Measurements from ENCODE around the gene NOS1AP. TPM values are rescaled to one million over a fixed set of nuclear protein-coding genes. Genes with fewer than 3 reads are reported as not detected.

NOS1AP gene
- total RNA-seq, 2 donors from 2014 or later: 3.1 to 4.0 TPM

- ATAC-seq (no peak), DNase-seq (no peak)
- no peaks in the 10 kb centered on the region for H3K27me3 ChIP-seq
- H3K36me3 ChIP-seq (replicated peaks in 1 of 2; ENCODE audit: insufficient read depth in 1 of 2, low read depth in 2 of 2): no peaks in the 10 kb centered on the region
- no peak overlapping the region for H3K27ac ChIP-seq
- H3K4me1 ChIP-seq: no peaks in the 10 kb centered on the region
- no peak overlapping the region for H3K4me3 ChIP-seq
- H3K9me3 ChIP-seq: no peaks in the 10 kb centered on the region
- intact Hi-C loops (cut with DNase I): loop anchor here (5.0 kb wide), 1 partner anchor 332 kb away; no protein-coding TSS in a partner anchor
- TF ChIP-seq POLR2A (IDR thresholded peaks at IDR 0.05): no peak
- no peak for TF ChIP-seq CTCF (IDR thresholded peaks at IDR 0.05)
- 56 to 59% methylated on average over 3 of the region's 3 CpGs for WGBS, 2 donors
Observed at GRCh38 chr1:162055062-162055461, 14.4 kb upstream of the NOS1AP start.

GRCh38 chr1:162056043-162056442 lies 13.4 kb upstream of the NOS1AP start:
- TF ChIP-seq POLR2A (IDR thresholded peaks at IDR 0.05) (no peak), CTCF (IDR thresholded peaks at IDR 0.05) (peak; percentile 81 to 95 (median 92))
- Histone ChIP-seq H3K4me3 (no peak overlapping the region), H3K27me3 (no peaks in the 10 kb centered on the region), H3K27ac (no peak overlapping the region), H3K4me1 (no peaks in the 10 kb centered on the region), H3K36me3 (replicated peaks in 1 of 2; ENCODE audit: insufficient read depth in 1 of 2, low read depth in 2 of 2) (no peaks in the 10 kb centered on the region), H3K9me3 (no peaks in the 10 kb centered on the region)
- intact Hi-C loops (cut with DNase I): loop anchor here (5.0 kb wide), 1 partner anchor 331 kb away; no protein-coding TSS in a partner anchor
- DNase-seq (peak; percentile 65 to 79 (median 74)), ATAC-seq (peak; percentile 94)
- 30 to 36% methylated on average over 3 of the region's 3 CpGs for WGBS, 2 donors

- intact Hi-C loops (cut with DNase I): loop anchor here (5.0 kb wide), 1 partner anchor 331 kb away; no protein-coding TSS in a partner anchor
- Histone ChIP-seq H3K4me1 (no peaks in the 10 kb centered on the region), H3K27ac (no peak overlapping the region), H3K36me3 (replicated peaks in 1 of 2; ENCODE audit: insufficient read depth in 1 of 2, low read depth in 2 of 2) (no peaks in the 10 kb centered on the region), H3K4me3 (no peak overlapping the region), H3K9me3 (no peaks in the 10 kb centered on the region), H3K27me3 (no peaks in the 10 kb centered on the region)
- ATAC-seq: no peak
- WGBS, 2 donors: 79 to 84% methylated on average over 3 of the region's 3 CpGs
- no peak for DNase-seq
- TF ChIP-seq POLR2A (IDR thresholded peaks at IDR 0.05): no peak
- no peak for TF ChIP-seq CTCF (IDR thresholded peaks at IDR 0.05)
Observed at GRCh38 chr1:162056579-162056978, 12.9 kb upstream of the NOS1AP start.

DNA sequence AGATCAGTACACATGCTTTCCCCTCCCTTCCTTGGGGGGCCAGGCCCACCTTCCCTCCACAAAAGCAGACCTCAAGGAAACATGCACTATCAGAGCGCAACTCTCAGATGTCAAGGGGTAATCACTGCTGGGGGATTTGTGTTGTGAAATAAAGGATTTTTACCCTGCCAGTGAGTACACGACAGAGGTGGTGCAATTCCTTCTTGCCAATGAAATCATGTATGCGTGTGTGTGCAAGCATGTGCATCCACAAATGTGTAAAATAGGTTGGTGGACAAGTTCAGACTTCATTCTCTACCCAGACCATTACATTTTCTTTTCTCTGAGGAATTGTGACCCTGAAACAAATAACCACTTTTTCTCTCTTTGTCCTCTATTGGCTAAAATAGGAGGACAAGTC lies 9.8 kb upstream of the NOS1AP start:
- H3K27ac ChIP-seq: no peak overlapping the region
- H3K4me3 ChIP-seq: no peak overlapping the region
- WGBS, 2 donors: 76 to 80% methylated on average over 3 of the region's 3 CpGs
- no peaks in the 10 kb centered on the region for H3K36me3 ChIP-seq (replicated peaks in 1 of 2; ENCODE audit: insufficient read depth in 1 of 2, low read depth in 2 of 2)
- ATAC-seq: no peak
- no peaks in the 10 kb centered on the region for H3K9me3 ChIP-seq
- no peaks in the 10 kb centered on the region for H3K4me1 ChIP-seq
- H3K27me3 ChIP-seq: no peaks in the 10 kb centered on the region
- TF ChIP-seq CTCF (IDR thresholded peaks at IDR 0.05) (no peak), POLR2A (IDR thresholded peaks at IDR 0.05) (no peak)
- intact Hi-C loops (cut with DNase I): loop anchor here (5.0 kb wide), 1 partner anchor 328 kb away; no protein-coding TSS in a partner anchor
- no peak for DNase-seq

DNA sequence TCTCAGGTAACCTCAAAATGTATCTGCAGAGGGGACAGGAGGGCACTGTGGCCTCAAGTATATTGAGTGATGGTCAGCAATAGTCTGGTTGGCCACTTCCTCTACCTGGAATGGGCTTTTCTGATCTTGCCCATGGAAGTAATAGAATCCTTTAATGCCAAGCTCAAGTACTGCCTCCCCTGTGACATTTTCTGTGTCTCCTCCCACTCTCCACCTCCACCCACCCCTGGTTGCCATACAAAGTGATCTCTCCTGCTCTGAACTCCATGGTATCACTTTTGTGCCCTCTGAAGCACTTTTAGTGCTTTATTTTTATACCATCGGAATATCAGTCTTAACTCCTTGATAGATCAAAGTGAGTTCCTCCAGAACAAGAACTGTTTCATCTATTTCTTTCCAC lies 9.2 kb upstream of the NOS1AP start:
- TF ChIP-seq POLR2A (IDR thresholded peaks at IDR 0.05): no peak
- no peak for TF ChIP-seq CTCF (IDR thresholded peaks at IDR 0.05)
- ATAC-seq (no peak), DNase-seq (no peak)
- no peaks in the 10 kb centered on the region for H3K36me3 ChIP-seq (replicated peaks in 1 of 2; ENCODE audit: insufficient read depth in 1 of 2, low read depth in 2 of 2)
- H3K27me3 ChIP-seq: no peaks in the 10 kb centered on the region
- no peaks in the 10 kb centered on the region for H3K9me3 ChIP-seq
- no peak overlapping the region for H3K4me3 ChIP-seq
- 86 to 88% methylated on average over 1 of the region's 1 CpG for WGBS, 2 donors
- H3K4me1 ChIP-seq: no peaks in the 10 kb centered on the region
- H3K27ac ChIP-seq: no peak overlapping the region
- intact Hi-C loops (cut with DNase I): no loop called here

Measured in body of pancreas (tissue), 4 donors.